ENCODE measurements around the gene ACLY. TPM values are rescaled to one million over a fixed set of nuclear protein-coding genes. Genes with fewer than 3 reads are reported as not detected.
A peak's percentile ranks its signal among the peaks of the same experiment; 100 is the strongest.

The ACLY gene
- total and polyA plus RNA-seq, 10 of the 15 experiments (the other 5 are each of a cell fraction or from before 2014, with no cell fraction given): 32.6 to 224 (median 114) TPM

- Histone ChIP-seq H3K27ac (ENCODE audit: control insufficient read depth, insufficient read depth) (peak overlapping the region; percentile 86), H4K20me1 (ENCODE audit: control insufficient read depth, insufficient read depth) (peaks cover 9% of the 10 kb centered on the region; the same call in 1 of the 2 replicates), H3K9ac (ENCODE audit: control insufficient read depth, insufficient read depth, low read length) (peak overlapping the region; percentile 94), H3K4me2 (ENCODE audit: control insufficient read depth, insufficient read depth) (peak overlapping the region; percentile 96), H3K27me3 (replicated peaks in 1 of 2; ENCODE audit: control insufficient read depth in 2 of 2, insufficient read depth in 2 of 2, low read length in 1 of 2) (no peaks in the 10 kb centered on the region), H3K79me2 (ENCODE audit: control insufficient read depth, insufficient read depth, low read length) (peaks cover 57% of the 10 kb centered on the region), H3K36me3 (ENCODE audit: control insufficient read depth in 2 of 2, insufficient read depth in 2 of 2, low read length in 1 of 2) (peaks cover 5 to 10% of the 10 kb centered on the region in 2 experiments), H2AFZ (ENCODE audit: control insufficient read depth, low read depth, low read length) (no peak overlapping the region), H3K9me3 (replicated peaks; ENCODE audit: control insufficient read depth, insufficient read depth, low read length) (no peaks in the 10 kb centered on the region), H3K4me3 (peak overlapping the region; percentile 98), H3K4me1 (ENCODE audit: control insufficient read depth, insufficient read depth, low read length) (peaks cover 19% of the 10 kb centered on the region)
- ATAC-seq: peak; percentile 37
- no TSS peak for BruUV-seq (replicated peaks)
- ChIA-PET RAD21 (ENCODE audit: unreplicated experiment) (interaction anchor here (1.4 to 3.0 kb wide), 7 partner anchors 12 to 196 kb away, joined by 3 to 23 read pairs (median 9); partner anchors contain the start of genes CNP, DNAJC7 and ODAD4), POLR2A (interaction anchor here (0.7 to 4.2 kb wide), 9 partner anchors 10 to 1832 kb away, joined by 3 to 52 read pairs (median 4); partner anchors contain the start of genes CNP, DNAJC7 and ODAD4), SMC1A (ENCODE audit: uncharacterized antibody, unreplicated experiment) (interaction anchor here (0.6 to 2.7 kb wide), 6 partner anchors 9 to 78 kb away, joined by 3 to 19 read pairs (median 3); partner anchors contain the start of gene ODAD4), CTCF (interaction anchor here (0.6 to 2.1 kb wide), 10 partner anchors 9 to 269 kb away, joined by 3 to 16 read pairs (median 4); partner anchors contain the start of genes DNAJC7 and ODAD4)
- in situ Hi-C loops (cut with MboI) (no loop called here), intact Hi-C loops (cut with micrococcal nuclease; ENCODE audit: unreplicated experiment) (no loop called here)
- TF ChIP-seq POLR2AphosphoS5 (IDR thresholded peaks at IDR 0.05; ENCODE audit: low read length): peak; percentile 41; the same call in 1 of the 2 replicates
- no peak for TF ChIP-seq NFYB (IDR thresholded peaks at IDR 0.05; ENCODE audit: insufficient read depth, low read depth, low read length)
- peak; percentile 43; the same call in 1 of the 2 replicates for TF ChIP-seq POLR2A (IDR thresholded peaks at IDR 0.05; ENCODE audit: low read depth, low read length)
- no peak for TF ChIP-seq ZNF622 (IDR thresholded peaks at IDR 0.05)
- TF ChIP-seq SMAD1 (IDR thresholded peaks at IDR 0.05; ENCODE audit: low read depth, partially characterized antibody): peak; percentile 57
- no peak for TF ChIP-seq RAD51 (IDR thresholded peaks at IDR 0.05)
- TF ChIP-seq RUNX3 (IDR thresholded peaks at IDR 0.05; ENCODE audit: low read length): no peak
- no peak for TF ChIP-seq JUND (IDR thresholded peaks at IDR 0.05; ENCODE audit: low read depth, low read length)
- no peak for TF ChIP-seq SMAD5 (IDR thresholded peaks at IDR 0.05; ENCODE audit: low read depth)
- TF ChIP-seq SUZ12 (IDR thresholded peaks at IDR 0.05; ENCODE audit: unreplicated experiment): no peak
- no peak for TF ChIP-seq FOXM1 (IDR thresholded peaks at IDR 0.05; ENCODE audit: low read depth, low read length)
- TF ChIP-seq TAF1 (IDR thresholded peaks at IDR 0.05; ENCODE audit: borderline replicate concordance, low read depth, low read length): no peak
- TF ChIP-seq ESRRA (IDR thresholded peaks at IDR 0.05; ENCODE audit: low read length): no peak
- no peak for FAIRE-seq
- DNase-seq (ENCODE audit: low read depth, low spot score): no peak
- WGBS (ENCODE audit: insufficient coverage, insufficient replicate concordance, low lambda C conversion rate, missing lambda C conversion rate): 6% methylated on average over 26 of the region's 26 CpGs
Observed at GRCh38 chr17:41917679-41918313, 955 bp downstream of the ACLY start.

Measured in GM12878 (cell line).